ENCODE data around the gene NSD1. TPM values are rescaled to one million over a fixed set of nuclear protein-coding genes. Genes with fewer than 3 reads are reported as not detected.

The NSD1 gene
- total RNA-seq, 1 donor from 2014 or later = 98.2 TPM

- peak; percentile 81 for DNase-seq
These were observed 176.0 kb downstream of the NSD1 start for GRCh38 chr5:177309351-177310191.

- no peak for DNase-seq
These were observed 176.8 kb downstream of the NSD1 start for GRCh38 chr5:177310332-177310731.

GRCh38 chr5:177310757-177311391 lies 177.3 kb downstream of the NSD1 start:
- peak; percentile 38 for DNase-seq

- DNase-seq = peak; percentile 18
These were observed 177.8 kb downstream of the NSD1 start for GRCh38 chr5:177311392-177311722.

- peak; percentile 99 for DNase-seq
These were observed 178.4 kb downstream of the NSD1 start, which contains the start of gene MXD3 for GRCh38 chr5:177311723-177312648. MXD3 (minus strand) TSS chr5:177311898; CDS start chr5:177311830, 68 bp downstream.

DNA sequence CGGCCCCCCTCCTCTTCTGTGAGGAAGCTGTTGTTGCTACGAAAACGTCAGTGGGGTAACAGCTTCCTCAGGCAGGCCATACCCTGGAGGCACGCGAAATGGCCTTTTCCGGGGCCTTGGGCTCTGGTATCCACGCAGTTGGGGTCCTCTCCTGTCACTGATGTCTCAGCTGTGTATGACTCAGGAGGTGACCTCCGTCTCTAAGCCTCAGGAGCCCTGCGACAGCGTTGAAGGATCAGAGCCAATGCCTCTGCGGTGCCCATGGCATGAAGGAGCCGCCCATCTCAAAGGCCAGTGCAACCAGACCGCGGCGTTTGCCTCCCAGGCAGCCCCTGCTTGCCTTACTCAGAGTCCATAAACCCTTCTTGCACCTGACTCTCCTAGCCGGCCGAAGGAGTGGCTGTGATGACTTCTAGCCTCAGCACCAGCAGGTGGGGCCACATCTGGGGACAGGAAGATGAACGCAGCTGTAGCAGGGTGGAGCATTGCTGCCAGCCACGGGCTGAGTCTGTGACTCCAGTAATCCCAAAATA lies 179.1 kb downstream of the NSD1 start:
- peak; percentile 61 for DNase-seq

- DNase-seq = no peak
These were observed 180.1 kb downstream of the NSD1 start for GRCh38 chr5:177313561-177314259.

- no peak for DNase-seq
These were observed 181.1 kb downstream of the NSD1 start for GRCh38 chr5:177314376-177315342.

DNA sequence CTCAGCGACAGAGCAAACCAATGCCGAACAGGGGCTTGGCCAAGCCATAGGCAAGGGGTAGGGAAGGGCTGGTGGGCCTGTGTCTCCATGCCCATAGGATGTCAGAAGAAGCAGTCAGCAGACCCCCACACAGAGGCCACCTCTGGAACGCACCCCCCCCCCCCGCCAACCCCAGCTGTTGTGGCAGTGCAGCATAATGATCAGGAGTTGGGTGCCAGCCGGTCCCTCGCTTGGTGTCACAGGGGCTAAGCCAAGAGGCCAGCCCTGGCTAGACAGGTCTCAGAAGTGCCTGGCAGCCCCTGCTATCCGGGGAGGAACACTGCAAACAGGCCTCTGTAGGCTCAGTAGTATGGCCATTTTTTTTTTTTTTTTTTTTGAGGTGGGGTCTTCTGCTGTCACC lies 181.8 kb downstream of the NSD1 start:
- no peak for DNase-seq

DNA sequence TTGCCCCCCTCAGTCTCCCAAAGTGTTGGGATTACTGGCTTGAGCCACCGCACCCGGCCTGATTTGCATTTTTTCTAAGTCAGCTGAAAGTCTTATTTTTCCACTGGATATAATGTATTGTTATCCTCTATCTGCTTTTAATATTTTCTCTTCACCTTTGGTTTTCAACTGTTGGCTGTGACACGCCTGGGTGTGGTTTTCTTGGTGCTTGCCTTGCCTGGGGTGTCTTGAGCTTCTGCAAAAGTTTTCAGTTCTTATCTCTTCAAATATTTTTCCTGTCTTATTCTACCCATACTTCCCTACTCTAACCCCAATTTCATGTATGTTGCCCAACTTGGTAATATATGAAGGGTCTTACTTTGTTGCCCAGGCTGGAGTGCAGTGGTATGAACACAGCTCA lies 182.4 kb downstream of the NSD1 start:
- DNase-seq = no peak

GRCh38 chr5:177317959-177318377 lies 184.4 kb downstream of the NSD1 start:
- peak; percentile 78 for DNase-seq

- DNase-seq = no peak
These were observed 186.5 kb downstream of the NSD1 start for GRCh38 chr5:177319913-177320588.

GRCh38 chr5:177320879-177321278 lies 187.3 kb downstream of the NSD1 start:
- no peak for DNase-seq

- DNase-seq = no peak
These were observed 192.4 kb downstream of the NSD1 start for GRCh38 chr5:177325868-177326381.

DNA sequence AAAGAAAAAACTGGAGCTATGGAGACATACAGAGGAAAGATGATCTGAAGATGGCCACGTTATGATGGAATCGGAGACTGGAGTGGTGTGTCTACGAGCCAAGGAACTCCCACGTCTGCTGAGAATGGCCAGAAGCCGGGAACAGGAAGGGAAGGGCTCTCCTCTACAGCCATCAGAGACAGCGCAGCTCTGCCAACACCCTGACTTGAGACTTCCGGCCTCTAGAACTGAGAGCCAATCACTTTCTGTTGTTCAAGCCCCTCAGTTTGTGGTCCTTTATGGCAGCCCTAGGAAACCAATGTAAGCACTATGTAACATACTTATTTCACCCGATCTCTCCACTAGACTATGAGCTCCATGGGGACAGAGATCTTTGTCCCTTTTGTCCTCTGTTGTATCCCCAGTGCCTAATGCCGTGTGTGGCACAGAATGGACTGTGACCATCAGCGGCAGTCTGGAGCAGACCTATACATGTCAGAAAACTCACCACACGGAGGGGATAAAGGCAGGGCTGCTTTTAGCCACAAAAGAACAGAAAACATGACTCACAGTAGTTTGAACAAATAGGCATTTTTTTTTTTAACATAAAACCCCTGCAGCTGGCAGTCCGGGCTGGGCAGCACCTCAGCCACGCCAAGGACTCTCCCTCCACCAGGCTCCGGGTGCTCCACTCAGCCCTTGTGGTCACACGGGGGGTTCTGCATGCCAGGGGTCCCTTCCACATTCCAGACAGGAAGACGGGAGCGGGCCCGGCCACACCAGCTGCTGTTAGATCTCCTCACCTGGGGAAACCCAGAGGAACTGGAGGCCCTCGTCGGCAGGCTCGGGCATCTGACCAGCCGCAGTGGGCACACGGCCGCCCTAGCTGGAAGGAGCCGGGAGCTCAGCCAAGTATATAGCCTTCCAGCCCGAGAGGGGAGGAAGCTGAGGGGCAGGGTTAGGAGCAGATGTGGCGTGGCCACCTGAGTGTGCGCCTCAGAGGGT lies 194.3 kb downstream of the NSD1 start:
- no peak for DNase-seq

DNA sequence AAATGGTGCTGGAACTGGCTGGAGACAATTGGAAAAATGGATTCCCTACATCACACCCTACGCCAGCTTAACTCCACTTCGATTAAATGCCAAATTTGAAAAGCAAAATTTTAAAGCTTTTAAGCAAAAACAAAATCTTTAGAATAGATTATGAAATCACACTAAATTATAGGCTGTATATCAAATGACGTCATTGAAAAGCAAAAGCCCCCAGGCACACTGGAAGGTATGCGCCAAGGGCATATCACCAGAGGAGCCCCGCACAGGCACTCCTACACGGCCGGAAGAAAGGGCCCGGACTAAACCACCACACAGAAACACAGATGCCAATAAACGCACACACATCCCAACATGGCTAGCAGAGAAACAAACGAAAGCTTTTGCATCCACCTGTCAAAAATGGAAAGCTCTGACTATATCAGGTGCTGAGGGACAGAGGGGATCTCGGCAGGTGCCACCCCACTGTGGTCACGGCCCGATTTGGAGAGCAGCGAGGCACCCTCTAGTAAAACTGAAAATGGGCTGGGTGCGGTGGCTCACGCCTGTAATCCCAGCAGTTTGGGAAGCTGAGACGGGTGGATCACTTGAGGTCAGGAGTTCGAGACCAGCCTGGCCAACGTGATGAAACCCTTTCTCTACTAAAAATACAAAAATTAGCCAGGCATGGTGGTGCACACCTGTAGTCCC lies 195.1 kb downstream of the NSD1 start:
- no peak for DNase-seq

- DNase-seq = no peak
These were observed 196.3 kb downstream of the NSD1 start for GRCh38 chr5:177329883-177330282.
